Right renal pelvis (tissue), 4 donors: Measurements from ENCODE around the gene SRBD1. TPM values are rescaled to one million over a fixed set of nuclear protein-coding genes. Genes with fewer than 3 reads are reported as not detected.

Experiments
- DNase-seq, 4 donors: peaks; one replicate each; pipeline ENCODE4 v3.0.0-alpha.2; 2013; ENCODE audit warnings: low read depth in 4 of 4, low spot score in 3 of 4, missing footprints in 1 of 4
- polyA plus RNA-seq, 4 donors: library from polyadenylated mRNA; unstranded; fragments of 120-200 nt; gene quantifications; one replicate each; pipeline ENCODE4 v1.2.1, GENCODE V29; 2013; ENCODE audit not compliant: insufficient read length in 4 of 4

The SRBD1 gene
- polyA plus RNA-seq, 4 donors, result 21.3 to 26.6 (median 26.1) TPM

DNA sequence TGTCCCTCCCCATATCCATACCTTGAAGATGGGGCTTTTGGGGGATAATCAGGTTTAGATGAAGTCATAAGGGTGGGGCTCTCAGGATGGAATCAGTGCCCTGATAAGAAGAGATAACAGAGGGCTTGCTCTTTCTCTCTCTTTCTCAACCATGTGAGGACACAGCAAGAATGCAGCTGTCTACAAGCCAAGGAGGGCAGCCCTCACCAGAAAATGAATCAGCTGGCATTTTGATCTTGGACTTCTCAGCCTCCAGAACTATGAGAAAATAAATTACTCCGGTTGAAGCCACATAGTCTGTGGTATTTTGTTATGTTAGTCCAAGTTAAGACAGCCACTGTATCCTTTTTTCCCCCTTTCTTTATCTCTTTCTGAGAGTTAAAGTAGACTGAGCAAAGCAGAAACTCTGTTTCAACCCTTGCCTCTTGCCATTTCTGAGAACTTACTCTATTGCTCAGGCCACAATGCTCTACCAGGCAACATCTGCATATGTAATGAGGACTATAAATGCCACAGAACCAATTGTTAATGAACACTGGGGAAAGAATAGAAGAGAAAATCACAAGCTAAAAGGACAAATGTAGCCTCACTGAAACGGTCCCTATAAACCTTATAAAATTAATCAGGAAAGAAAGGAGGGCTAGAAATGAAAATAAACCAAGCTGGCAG lies 56.9 kb downstream of the SRBD1 start:
- no peak for DNase-seq

DNA sequence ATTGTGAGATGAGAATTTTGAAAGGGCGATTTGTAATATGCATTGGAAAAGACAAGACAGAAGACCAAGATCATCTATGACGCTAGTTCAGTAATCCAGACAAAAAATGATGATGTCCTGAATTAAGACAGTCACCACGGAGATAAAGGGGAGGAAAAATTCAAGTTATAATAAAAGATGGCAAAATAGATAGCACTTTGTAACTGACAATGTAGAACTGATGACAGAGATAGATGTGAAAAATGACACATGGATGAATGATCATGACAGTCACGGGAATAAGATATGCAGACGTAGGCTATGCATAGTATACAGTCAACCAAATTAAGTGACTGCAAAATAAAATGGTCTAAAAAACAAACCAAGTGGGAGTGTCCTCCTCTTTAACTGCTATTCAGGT lies 59.2 kb downstream of the SRBD1 start:
- DNase-seq, result no peak

DNA sequence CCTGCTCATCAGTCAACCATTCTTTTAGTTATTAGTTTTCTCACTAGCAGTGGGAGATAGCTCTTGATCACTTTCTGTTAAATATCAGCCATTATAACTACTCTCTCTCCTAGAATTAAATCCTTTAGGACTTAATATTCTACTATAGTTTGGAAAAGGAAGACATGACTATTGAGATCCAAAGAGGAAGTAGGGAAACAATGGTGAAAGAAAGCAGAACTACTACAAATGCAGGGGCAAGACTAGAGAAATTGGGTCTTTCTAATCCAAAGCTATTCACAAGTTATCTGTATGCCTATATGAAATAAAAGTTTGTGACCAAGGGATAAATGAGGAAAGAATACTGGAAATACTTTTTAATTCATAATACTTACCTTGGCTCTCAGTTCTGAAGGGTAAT lies 65.1 kb downstream of the SRBD1 start:
- no peak for DNase-seq

DNA sequence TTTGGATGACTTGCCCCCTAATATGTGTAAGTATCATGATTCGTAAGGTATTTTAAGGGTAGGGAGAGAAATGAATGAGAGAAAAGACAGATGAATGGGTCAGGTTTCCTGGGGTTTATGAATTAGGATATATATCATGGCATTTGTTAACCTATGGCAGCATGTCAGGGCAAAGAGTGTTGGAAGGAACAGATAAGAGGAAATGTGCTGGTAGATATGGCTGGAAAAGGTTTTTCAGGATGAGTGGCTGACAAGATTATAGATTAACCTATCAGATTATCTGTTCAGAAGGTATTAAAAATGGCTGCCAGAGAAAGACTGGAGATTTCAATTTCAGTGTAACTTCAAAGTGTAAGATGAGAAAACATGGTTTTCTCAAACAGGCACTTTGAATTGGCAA lies 67.8 kb downstream of the SRBD1 start:
- DNase-seq, result no peak

DNA sequence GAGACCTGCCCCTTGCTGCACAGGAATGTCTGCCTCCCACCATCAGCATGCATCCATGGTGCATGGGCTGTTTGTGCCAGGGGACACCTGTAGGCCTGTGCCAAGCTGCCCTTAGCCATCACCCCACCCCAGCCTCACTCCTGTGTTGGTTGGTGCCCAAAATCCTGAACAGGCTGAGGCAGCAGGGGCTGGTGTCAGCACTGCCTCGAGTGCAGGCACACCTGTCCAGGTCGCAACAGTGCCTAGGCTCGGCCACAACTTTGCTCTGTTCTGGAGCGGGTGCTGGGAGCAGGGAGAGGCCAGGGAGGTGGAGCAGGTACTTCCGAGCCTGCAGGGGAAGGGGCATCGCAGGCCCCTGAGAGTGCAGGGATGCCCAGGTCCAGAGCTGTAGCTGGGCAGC lies 69.1 kb downstream of the SRBD1 start:
- no peak for DNase-seq

DNA sequence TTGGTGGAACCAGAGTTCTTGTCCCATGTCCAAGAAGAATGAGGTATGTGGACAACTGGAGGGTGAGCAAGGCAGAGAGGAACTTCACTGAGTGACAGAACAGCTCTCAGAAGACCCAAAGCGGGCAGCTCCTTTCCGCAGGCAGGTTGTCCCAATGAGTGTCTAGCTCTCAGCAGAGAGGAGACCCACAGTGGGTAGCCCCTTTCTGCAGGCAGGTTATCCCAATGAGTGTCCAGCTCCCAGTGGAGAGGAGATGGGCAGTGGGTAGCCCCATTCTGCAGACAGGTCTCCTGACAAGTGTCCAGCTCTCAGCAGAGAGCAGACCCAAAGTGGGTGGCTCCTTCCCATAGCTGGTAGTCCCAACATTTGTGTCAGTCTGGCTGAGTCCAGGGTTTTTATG lies 69.6 kb downstream of the SRBD1 start:
- DNase-seq, result no peak

DNA sequence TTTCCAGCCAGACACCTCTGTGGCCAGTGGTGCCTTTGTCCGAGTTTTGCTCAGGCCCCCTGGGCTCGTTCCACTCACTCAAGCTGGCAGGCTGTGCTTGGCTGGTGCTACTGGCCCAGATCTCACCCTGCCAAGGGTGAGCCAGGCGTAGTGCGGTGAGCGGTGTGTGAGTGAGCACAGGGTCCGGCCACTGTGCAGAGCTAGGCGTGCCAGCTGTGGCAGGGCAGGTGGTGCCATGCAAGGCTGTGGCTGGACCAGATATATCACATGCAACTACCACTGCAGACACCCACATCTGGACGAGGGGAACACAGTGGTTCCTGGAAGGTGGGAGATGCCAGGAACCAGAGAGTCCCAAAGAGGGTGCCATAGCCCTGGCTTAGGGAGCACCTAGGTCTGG lies 70.1 kb downstream of the SRBD1 start:
- DNase-seq, result no peak

DNA sequence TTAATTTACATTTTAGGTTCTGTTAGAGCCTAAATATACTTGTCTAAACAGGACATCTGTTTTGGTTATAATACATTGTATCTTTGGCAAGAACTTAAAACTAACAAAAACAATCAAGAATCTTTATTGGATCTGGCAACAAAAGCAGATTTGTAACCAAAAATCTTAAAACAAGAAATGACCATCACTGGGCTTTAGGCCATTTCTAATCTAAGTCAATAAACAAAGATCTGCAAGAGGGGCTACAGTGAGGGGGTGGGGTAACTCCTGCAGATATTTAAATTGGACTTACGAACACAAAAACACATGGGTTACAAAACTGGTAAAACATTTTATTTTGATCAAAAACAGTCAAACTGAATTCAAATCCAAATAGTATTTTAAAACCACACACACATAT lies 77.3 kb downstream of the SRBD1 start:
- DNase-seq, result no peak

DNA sequence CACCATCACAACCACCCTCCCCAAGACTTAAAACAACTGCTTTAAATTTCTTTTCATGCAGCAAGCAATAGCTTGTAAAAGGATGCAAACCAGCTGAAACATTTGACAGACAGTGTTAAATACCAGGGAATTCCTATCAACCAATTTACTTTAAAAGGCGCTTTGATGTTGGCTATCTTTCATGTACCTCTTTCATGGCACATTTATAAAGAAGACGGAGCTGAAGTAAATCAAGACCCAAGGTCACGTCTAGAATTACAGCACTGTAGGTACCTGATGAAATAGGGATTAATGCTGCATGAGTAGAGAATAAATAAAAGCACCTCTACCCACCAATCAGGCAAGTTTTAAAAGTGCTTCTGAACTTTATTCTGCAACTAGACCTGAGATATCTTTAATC lies 78.9 kb downstream of the SRBD1 start:
- peak in 1 of 4 donors; percentile 7 for DNase-seq

DNA sequence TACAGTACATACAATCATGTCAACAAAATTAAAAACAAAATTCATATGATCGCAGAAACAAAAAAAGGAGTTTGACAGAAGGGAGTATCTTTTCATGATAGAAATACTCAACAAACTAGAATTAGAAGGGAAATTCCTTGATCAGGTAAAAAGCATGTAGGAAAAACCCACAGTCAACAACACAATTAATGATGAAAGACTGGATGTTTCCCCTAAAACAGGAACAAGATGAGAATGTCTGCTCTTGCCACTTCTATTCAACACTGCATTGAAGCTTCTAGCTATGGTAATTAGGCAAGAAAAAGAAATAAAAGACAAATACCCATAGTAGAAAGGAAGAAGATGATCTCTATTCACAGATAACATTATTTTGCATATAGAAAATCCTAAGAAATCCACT lies 87.1 kb downstream of the SRBD1 start:
- DNase-seq, result no peak

DNA sequence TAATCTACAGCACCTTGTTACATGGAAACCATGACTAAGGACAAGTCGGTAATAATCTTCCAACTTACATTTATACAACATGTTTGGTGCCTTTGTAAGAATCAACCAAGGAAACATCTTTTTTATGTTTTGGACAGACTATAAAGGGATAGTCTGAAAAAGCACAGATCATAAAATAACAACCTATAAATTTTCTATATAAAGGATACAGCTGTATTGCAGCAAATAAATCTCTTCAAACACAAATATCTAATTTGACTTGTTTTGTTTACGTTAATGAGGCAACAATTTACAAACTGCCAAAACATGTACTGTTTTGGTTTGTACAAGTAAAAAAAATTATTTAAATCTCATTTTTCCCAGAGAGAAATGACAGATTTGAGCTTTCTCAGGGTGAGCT lies 92.5 kb downstream of the SRBD1 start:
- DNase-seq, result no peak

DNA sequence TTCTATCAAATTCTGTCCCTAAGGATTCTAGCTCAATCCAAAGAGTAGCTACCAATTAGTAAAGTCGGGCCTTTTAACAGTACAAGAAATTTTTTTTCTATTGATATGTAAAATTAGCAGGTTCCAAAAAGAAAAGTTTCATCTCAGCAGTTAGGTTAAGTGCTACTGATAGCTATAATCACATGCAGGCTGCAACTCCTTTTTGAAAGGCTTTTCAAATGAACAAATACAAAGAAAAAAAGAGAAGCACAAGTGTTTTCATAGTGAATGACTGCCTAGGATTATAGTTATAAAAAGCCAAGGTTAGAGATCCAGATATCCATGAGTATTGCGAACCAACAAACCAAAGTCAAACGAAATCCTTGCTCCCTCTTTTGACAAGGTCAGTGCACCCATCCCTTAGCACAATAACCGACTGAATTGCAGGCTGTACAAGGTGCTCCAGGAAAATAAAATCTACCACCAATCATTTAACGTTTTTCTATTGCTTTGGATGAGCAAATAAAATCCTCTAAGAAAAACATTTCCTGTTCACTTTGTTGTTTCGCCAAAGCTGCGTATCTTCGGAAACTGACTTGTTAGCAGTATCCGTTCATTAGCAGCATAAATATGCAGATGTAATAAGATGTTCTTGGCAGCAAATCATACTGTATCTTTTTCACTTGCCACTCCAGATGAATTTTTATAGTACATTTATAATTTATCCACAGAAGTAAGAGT lies 100.2 kb downstream of the SRBD1 start:
- DNase-seq, result no peak

DNA sequence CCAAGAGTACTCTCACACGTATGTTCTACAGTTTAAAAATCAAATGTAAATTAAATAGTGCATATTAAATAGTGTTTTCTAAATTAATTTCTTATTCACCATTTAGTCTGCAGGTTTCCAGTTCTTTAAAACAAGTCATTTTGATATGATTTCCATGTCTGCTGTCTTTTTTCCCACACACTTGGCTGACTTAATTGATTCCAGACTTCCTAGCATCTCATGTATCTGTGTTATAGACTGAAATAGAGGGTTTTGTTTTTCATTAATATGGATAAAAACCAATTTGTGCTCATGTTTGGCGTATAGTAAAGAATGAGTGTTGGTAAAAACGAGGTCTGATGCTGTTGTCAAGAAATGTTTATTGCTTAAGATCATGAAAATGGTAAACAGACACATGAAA lies 104.3 kb downstream of the SRBD1 start:
- DNase-seq, result no peak

DNA sequence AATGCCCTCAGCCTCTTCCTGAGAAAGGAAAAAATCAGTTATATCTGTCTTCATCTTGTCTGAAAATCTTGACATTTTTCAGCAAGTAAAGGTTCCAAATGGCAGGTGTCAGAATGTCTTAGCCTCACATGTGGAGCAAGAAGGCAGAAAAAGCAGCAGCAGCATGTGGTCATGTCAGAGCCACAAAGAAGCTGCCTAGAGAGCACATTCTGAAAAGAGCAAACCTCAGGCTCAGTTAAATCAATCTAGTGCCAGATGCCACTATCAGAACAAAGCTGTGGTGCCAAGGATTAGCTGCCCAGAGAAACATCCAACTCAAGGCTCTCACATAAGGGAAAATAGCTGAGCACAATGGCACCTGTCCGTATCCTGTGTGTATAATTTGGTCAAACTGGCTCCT lies 105.9 kb downstream of the SRBD1 start:
- no peak for DNase-seq

DNA sequence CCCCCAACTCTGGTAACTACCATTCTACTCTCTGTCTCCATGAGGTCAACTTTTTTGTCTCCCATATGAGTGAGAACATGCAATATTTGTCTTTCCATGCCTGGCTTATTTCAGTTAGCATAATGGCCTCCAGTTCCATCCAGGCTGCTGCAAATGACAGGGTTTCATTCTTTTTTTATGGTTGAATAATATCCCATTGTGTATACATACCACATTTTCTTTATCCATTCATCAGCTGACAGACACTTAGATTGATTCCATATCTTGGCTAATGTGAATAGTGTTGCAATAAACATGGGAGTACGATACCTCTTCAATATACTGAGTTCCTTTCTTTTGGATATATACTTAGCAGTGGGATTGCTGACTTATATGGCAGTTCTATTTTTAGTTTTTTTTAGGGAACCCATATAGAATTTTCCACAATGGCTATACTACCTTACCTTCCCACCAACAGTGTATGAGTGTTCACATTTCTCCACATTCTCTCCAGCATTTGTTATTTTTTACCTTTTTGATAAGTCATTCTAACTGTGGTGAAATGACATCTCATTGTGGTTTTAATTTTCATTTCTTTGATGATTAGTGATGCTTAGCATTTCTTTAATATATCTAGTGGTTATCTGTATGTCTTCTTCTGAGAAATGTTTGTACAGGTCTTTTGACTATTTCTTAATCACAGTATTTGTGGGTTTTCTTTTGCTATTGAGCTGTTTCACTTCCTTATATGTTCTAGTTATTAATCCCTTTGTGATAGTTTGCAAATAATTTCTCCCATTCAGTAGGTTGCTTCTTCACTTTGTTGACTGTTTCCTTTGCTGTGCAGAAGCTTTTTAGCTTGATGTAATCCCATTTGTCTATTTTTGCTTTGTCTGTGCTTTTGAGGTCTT lies 112.2 kb downstream of the SRBD1 start:
- DNase-seq, result no peak

DNA sequence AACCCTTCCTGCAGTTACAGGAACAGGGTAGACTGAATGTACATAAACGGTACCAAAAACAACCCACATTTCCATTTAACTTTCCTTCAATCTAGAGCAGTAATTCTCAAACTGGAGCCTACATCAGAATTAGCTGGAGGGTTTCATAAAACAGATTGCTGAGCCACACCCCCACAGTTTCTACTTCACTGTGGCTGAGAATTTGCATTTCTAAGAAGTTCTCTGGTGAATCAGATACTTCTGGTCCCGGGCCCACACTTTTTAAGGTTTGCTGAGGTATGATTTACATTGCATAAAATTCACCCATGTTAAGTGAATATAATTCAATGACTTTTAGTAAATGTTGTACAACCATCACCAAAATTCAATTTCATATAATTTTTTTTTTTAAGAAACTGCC lies 113.7 kb downstream of the SRBD1 start:
- DNase-seq, result no peak

DNA sequence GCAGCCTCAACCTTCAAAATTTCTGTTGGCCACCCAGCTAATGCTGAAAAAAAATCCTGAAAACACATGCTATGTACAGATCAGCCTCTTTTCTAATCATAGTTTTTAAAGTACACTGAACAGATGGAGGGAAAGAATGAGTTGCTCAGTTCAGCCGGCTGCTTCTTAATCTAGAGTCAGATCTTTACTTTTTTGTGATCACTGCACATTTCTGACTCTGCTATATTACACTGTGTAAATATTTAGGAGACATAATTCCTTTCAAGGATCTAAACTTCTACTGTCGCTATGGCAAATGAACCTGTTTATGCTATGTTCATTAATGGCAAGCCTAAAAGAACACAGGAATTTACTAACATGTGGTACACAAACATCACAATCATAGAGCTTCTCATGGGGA lies 114.2 kb downstream of the SRBD1 start:
- DNase-seq, result no peak

DNA sequence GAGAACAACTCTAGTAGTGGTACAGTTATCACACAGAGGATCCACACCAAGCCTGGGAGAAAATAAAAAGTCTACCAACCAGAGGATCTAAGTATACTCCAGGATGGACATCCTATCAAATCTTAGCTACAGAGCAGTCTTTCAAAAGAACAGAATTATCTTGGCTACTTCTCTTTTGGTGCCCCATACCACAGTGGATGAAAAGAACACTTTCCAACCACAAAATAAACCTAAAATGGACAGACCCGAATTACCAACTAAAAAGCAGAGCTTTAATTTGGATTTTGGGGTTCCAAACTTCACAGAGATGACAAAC lies 116.1 kb downstream of the SRBD1 start:
- DNase-seq, result no peak

DNA sequence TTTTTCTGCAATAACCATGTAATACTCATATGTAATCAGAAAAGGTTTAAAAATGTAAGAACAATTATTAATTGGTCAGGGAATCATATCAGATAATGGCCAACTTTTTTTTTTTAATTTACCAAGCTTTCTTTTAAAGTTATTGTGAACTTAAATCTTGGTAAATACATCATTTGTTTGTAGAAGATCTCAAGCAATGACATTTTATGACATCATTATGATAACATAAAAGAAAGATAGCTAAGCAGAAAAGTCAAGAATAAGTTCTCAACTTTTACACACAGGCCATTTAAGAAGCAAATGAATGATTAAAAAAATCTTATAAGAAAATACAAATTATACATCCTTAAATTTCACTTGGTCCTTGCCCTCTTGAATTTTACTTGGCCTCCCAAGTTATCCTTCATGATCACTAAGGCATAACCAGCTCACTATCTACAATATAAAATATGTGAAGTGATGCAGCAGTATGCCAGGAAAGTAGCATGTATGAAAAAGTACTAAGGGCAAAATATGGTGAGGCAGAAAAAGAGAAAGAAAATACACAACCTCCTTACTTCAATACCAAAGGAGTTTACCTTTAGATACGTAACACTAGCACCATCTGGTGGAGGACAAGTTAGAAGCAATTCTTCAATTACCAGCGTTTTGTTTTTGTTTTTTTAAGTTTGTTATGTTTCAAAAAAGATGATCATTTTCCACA lies 116.6 kb downstream of the SRBD1 start:
- DNase-seq, result peak; percentile 50 to 70 (median 58)

DNA sequence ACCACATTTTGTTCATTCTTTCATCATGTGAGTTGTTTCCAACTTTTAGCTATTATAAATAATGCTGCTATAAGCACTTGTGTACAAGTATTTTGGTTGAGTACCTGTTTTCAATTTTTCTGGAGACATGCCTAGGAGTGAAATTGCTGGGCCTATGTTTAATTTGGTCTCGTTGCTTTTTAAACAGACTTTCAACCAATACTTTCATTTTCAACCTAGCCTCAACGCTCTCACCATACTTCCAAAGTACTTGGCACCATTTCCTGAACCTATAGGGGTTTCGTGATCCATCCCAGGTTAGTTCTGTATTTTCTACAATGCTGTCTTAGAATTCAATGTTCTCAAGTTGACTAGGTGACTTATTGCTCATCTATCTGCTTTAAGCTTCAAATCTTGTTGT lies 126.1 kb downstream of the SRBD1 start:
- DNase-seq, result no peak

DNA sequence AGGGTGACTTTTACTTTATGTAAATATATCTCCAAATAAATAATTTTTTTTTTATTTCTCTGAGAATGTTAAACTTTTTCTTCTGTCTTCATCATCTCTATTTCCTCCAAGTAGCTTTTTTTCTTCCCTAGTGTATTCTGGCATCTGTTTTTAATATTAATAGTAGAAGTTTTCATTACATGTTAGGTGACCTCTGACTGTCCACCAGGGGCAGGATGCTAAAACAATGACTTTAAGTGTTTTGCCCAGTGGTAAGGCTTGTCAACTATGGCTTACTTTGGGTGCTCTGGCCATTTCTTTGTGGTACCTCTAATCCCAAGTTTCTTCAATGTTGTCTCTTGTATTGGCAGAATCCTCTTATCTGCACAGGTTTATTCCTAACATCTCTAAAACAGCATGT lies 127.1 kb downstream of the SRBD1 start:
- DNase-seq, result no peak
